Small intestine (tissue), 7 donors: ENCODE measurements around the gene CCR5AS. TPM values are rescaled to one million over a fixed set of nuclear protein-coding genes. Genes with fewer than 3 reads are reported as not detected.

ENCODE experiments used
- DNase-seq, 2 donors: peaks; one replicate each; pipeline versions ENCODE4 v3.0.0 to v3.0.0-alpha.2; 2013
- FAIRE-seq: peaks from 2 replicates; lab custom pipeline; 2012; peaks lifted over from hg19 to GRCh38; lab: Jason Lieb, UNC
- H3K27ac ChIP-seq, 3 donors: one replicate each; pipeline ENCODE4 v1.5.1; 2013; ENCODE audit warnings: low read length in 2 of 3, mild to moderate bottlenecking in 2 of 3, control low read depth in 1 of 3, inconsistent platforms in 1 of 3, low read depth in 1 of 3, moderate library complexity in 1 of 3
- H3K27me3 ChIP-seq, 3 donors: one replicate each; pipeline ENCODE4 v1.6.1; 2013; ENCODE audit warnings: low read length in 3 of 3, inconsistent platforms in 1 of 3; ENCODE audit not compliant: control insufficient read depth in 3 of 3, insufficient read depth in 3 of 3
- H3K36me3 ChIP-seq, 3 donors: one replicate each; pipeline ENCODE4 v1.6.1; 2013; ENCODE audit warnings: low read length in 3 of 3, inconsistent platforms in 1 of 3, low read depth in 1 of 3, mild to moderate bottlenecking in 1 of 3, moderate library complexity in 1 of 3; ENCODE audit not compliant: control insufficient read depth in 3 of 3, insufficient read depth in 2 of 3
- H3K4me1 ChIP-seq, 3 donors: one replicate each; pipeline ENCODE4 v1.6.1; 2013; ENCODE audit warnings: low read length in 2 of 3, inconsistent platforms in 1 of 3, low read depth in 1 of 3, mild to moderate bottlenecking in 1 of 3, moderate library complexity in 1 of 3; ENCODE audit not compliant: control insufficient read depth in 3 of 3, insufficient read depth in 2 of 3
- H3K4me3 ChIP-seq, 3 donors: one replicate each; pipeline ENCODE4 v1.5.1; 2013; ENCODE audit warnings: low read length in 3 of 3, control low read depth in 1 of 3, inconsistent platforms in 1 of 3, low read depth in 1 of 3, mild to moderate bottlenecking in 1 of 3, moderate library complexity in 1 of 3
- H3K9me3 ChIP-seq, 2 donors: one replicate each; pipeline ENCODE4 v1.6.1; 2013; ENCODE audit warnings: low read depth in 1 of 2, low read length in 1 of 2; ENCODE audit not compliant: control insufficient read depth in 2 of 2, insufficient read depth in 1 of 2
- WGBS, 3 donors: extraction: QIAGEN DNeasy Blood & Tissue Kit; methylation state at CpG; one replicate each; pipeline ENCODE4 v1.1.7; 2013; 5-methylcytosine and 5-hydroxymethylcytosine counted together
- polyA plus RNA-seq, 4 donors: library from polyadenylated mRNA; stranded (reverse) in 3 of 4; unstranded in 1 of 4; fragments of 200-250 nt in 3 of 4; fragments of 120-200 nt in 1 of 4; gene quantifications; one replicate each; pipeline versions ENCODE4 v1.2.1 to v1.2.3, GENCODE V29; 2013
- donor health status: healthy with polysubstance abuse.
- donor health status: control.
- donor health status: control.
- donor health status: Bipolar disorder and iron deficiency.
- donor health status: healthy.

Gene CCR5AS

GRCh38 chr3:46324036-46324435 is 82.8 kb downstream of the CCR5AS start:
- peaks cover 0 to 7% of the 10 kb centered on the region in 2 donors for H3K9me3 ChIP-seq
- FAIRE-seq (no peak), DNase-seq (no peak)
- H3K27me3 ChIP-seq = peaks cover 0 to 3% (median 0%) of the 10 kb centered on the region in 3 donors
- H3K4me1 ChIP-seq = no peaks in the 10 kb centered on the region
- H3K27ac ChIP-seq = no peak overlapping the region
- H3K4me3 ChIP-seq = no peak overlapping the region
- H3K36me3 ChIP-seq = no peaks in the 10 kb centered on the region
- 34 to 65% (median 44%) methylated on average over 2 of the region's 2 CpGs for WGBS, 3 donors

- whole genome bisulfite sequencing, 3 donors = 74 to 83% (median 76%) methylated on average over 1 of the region's 1 CpG
- Histone ChIP-seq H3K27ac (no peak overlapping the region), H3K9me3 (peaks cover 0 to 3% of the 10 kb centered on the region in 2 donors), H3K27me3 (peaks cover 0 to 3% (median 0%) of the 10 kb centered on the region in 3 donors), H3K4me3 (no peak overlapping the region), H3K4me1 (no peaks in the 10 kb centered on the region), H3K36me3 (no peaks in the 10 kb centered on the region)
- FAIRE-seq = no peak
- no peak for DNase-seq
Measured at GRCh38 chr3:46321461-46322104, 85.3 kb downstream of the CCR5AS start.

GRCh38 chr3:46318207-46318927 is 88.5 kb downstream of the CCR5AS start:
- WGBS, 3 donors = 83 to 89% (median 89%) methylated on average over 3 of the region's 3 CpGs
- H3K27me3 ChIP-seq = peaks cover 0 to 3% (median 0%) of the 10 kb centered on the region in 3 donors
- H3K4me1 ChIP-seq = no peaks in the 10 kb centered on the region
- peaks cover 0 to 3% of the 10 kb centered on the region in 2 donors for H3K9me3 ChIP-seq
- FAIRE-seq (no peak), DNase-seq (no peak)
- H3K27ac ChIP-seq = no peak overlapping the region
- no peaks in the 10 kb centered on the region for H3K36me3 ChIP-seq
- no peak overlapping the region for H3K4me3 ChIP-seq

GRCh38 chr3:46316206-46316605 is 90.7 kb downstream of the CCR5AS start:
- Histone ChIP-seq H3K27me3 (no peaks in the 10 kb centered on the region), H3K9me3 (peaks cover 0 to 8% of the 10 kb centered on the region in 2 donors), H3K36me3 (no peaks in the 10 kb centered on the region), H3K4me3 (no peak overlapping the region), H3K27ac (no peak overlapping the region), H3K4me1 (no peaks in the 10 kb centered on the region)
- FAIRE-seq = no peak
- no peak for DNase-seq

- Histone ChIP-seq H3K27me3 (peaks cover 0 to 4% (median 0%) of the 10 kb centered on the region in 3 donors), H3K9me3 (peaks cover 0 to 8% of the 10 kb centered on the region in 2 donors), H3K4me3 (no peak overlapping the region), H3K4me1 (no peaks in the 10 kb centered on the region), H3K27ac (no peak overlapping the region), H3K36me3 (no peaks in the 10 kb centered on the region)
- no peak for FAIRE-seq
- no peak for DNase-seq
Measured at GRCh38 chr3:46314517-46314916, 92.3 kb downstream of the CCR5AS start.

Other genes with a start within 250 kb of the CCR5AS start
- 1 to 10 TPM in 3 of 4 donors, under 1 TPM in 1; 0.45 to 3.6 (median 2.1) TPM for gene CCR1, start 198.8 kb downstream of the CCR5AS start, polyA plus RNA-seq
- gene CCR3, start 164.6 kb downstream of the CCR5AS start, polyA plus RNA-seq = under 1 TPM in 1 of 4 donors, not detected in 3; 0.22 TPM
- gene CCR2, start 53.0 kb downstream of the CCR5AS start, polyA plus RNA-seq = 1 to 10 TPM in 2 of 4 donors, under 1 TPM in 1, not detected in 1; 0.87 to 1.4 (median 1.3) TPM
- gene CCR5, start 36.1 kb downstream of the CCR5AS start, polyA plus RNA-seq = 1 to 10 TPM in 1 of 4 donors, under 1 TPM in 3; 0.81 to 1.5 (median 0.92) TPM
- 10 to 100 TPM; 10.7 to 13.9 (median 12.2) TPM for gene CCRL2, start 193 bp upstream of the CCR5AS start, polyA plus RNA-seq
- 1 to 10 TPM in 2 of 4 donors, under 1 TPM in 2; 0.22 to 6.0 (median 1.5) TPM for gene LTF, start 57.8 kb upstream of the CCR5AS start, polyA plus RNA-seq
- gene RTP3, start 90.9 kb upstream of the CCR5AS start, polyA plus RNA-seq = under 1 TPM in 1 of 4 donors, not detected in 3; 0.06 TPM
- under 1 TPM in 3 of 4 donors, not detected in 1; 0.22 to 0.66 (median 0.61) TPM for gene LRRC2, start 159.2 kb upstream of the CCR5AS start, polyA plus RNA-seq
- not detected for gene FAM240A, start 205.5 kb upstream of the CCR5AS start, polyA plus RNA-seq